Lung microvascular endothelial cell (primary cell): ENCODE results near the gene PHF11. TPM values are rescaled to one million over a fixed set of nuclear protein-coding genes. Genes with fewer than 3 reads are reported as not detected.
"Not testable (repeated sequence)": the region's sequence is repeated elsewhere in the genome, so short reads cannot be mapped to it uniquely, and the experiment has no call there.

Experiments
- DNase-seq, 2 donors: peaks; one replicate each; pipeline versions ENCODE4 v3.0.0 to v3.0.0-alpha.2; 2010; ENCODE audit warnings: low read depth in 2 of 2
- total RNA-seq: library from RNA; depleted of rRNA; stranded (reverse); fragments of >200 nt; gene quantifications from 2 replicates; pipeline ENCODE4 v1.2.1, GENCODE V29; 2014

Gene PHF11
- 7.3 and 8.1 TPM in 2 replicates for total RNA-seq

DNA sequence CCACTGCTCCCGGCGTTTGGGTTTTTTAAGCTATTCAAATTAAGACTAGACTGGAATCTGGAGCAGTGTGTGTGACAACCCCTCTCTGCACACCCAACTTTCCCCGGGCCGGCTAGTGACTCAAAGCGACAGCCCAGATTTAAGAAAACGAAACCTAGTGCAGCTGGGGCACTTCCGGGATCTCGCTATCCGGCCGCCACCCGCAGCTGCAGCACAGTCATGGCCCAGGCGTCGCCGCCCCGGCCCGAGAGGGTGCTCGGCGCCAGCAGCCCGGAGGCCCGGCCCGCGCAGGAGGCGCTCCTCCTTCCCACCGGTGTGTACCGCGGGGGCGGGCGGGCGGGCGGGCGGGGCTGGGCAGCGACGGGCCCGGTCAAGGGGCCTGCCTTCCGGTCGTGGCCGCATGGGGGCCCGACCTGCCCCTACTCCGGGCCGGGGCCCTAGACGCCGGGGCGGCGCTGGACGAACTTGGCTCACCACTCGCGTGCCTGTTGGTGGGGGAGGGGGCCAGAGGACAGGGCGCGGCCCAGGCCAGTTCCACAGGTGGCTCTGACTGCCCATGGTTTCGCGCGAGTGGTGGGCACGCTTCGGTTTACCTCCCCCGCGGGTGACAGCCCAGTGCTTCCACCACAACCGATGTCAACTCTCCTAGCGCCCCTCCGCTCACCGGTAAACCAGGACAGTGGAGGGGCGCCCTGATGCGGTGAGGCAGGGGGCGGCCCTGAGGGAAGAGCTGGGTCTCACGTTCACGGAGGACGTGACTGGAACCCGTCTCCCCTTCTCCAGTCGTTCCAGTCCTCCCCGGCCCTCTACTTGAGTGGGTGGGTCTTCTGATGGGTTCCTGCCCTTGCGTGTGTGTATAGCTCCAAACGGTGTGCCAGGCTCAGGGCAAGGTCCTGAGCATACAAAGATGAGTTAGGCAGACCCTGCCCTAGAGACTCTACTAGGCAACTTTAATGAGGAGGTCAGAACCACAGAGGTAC, at the start of gene PHF11:
PHF11 (plus strand) TSS at position 171 of the 980 bp plus-strand sequence; CDS start at position 220, 49 bp downstream.
- DNase-seq = peak; percentile 73 to 82

GRCh38 chr13:49446473-49446872, 49.3 kb upstream of the PHF11 start:
- no peak for DNase-seq

DNA sequence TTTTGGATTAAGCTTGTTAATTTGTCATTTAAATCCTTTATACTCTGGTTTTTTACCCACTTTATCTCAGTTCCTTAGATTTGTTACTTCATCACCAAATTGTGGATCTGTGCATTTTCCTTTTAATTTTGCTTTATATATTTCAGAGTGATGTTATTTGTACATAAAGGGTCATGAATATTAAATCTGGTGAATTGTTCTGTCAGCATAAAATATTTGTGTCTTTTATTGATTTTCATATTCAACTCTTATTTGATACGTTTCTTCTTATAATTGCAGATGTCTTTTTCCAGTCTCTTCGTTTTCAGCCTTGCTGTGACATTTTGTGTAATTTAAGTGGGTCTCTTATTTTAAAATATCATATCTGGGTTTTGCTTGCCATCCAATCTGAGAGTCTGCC, 47.0 kb upstream of the PHF11 start:
- DNase-seq = no peak

GRCh38 chr13:49450105-49450819, 45.5 kb upstream of the PHF11 start:
- DNase-seq = no peak

DNA sequence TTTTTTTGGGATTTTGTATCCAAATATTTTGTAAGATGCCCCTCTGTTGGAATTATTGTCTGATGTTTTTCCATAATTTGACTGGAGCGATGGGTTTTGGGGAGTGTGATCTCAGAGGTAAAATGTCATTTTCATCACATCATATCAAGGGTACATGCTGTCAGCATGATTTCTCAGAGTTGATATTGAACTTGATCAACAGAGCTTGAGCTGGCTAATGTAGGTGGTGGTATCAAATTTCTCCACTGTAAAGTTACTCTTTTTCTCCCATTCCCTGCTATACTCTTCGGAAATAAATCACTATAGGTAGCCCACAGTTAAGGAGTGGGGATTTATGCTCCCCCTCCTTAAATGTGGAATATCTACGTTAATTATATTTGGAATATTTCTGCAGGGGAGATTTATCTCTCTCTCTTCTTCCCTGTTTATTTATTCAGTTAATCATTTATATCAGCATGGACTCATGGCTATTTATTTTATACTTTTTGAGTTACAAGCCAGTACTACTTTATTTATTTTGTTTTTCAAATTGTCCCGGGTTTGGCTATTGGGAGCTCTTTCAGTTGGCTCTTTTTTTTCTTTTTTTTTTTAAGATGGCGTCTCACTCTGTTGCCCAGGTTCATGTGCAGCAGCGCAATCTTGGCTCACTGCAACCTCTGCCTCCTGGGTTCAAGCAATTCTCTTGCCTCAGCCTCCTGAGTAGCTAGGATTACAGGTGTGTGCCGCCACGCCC, 42.9 kb upstream of the PHF11 start:
- DNase-seq = no peak

- DNase-seq = no peak
Observed at GRCh38 chr13:49453465-49453864, 42.3 kb upstream of the PHF11 start.

- no peak for DNase-seq
Observed at GRCh38 chr13:49454388-49455006, 41.3 kb upstream of the PHF11 start.

DNA sequence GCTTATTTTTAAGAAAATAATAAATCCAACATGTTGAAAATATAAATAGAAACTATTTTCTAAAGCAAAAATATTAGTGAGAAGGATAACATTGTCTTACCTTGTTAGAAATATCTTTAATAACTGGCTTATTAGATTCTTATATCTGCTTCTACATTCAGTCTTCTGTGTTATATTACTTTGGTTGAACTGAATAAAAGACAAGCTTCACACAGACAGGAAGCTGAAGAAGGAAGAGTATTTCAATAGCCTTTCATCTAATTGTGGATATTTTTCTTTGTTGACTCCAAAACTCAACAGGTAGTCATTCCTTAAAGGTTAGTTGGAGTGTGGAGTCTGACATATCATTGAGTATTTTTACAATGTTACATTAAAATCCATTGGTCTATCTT, 40.8 kb upstream of the PHF11 start:
- DNase-seq = no peak

- DNase-seq = no peak
Observed at GRCh38 chr13:49456156-49456555, 39.6 kb upstream of the PHF11 start.

DNA sequence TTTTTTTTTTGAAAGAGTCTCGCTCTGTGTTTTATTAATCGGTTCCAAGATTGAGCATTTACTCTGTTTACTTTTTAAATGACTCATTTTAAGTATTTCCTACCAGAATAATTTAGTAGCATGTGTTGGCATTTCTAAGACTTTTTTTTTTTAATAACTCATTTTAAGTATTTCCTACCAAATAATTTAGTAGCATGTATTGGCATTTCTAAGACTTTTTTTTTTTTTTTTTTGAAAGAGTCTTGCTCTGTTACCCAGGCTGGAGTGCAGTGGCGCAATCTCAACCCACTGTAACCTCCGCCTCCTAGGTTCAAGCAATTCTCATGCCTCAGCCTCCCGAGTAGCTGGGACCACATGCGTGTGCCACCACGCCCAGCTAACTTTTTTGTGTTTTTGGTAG, 38.5 kb upstream of the PHF11 start:
- DNase-seq = peak in 1 of 2 donors; percentile 41

GRCh38 chr13:49459580-49459979, 36.2 kb upstream of the PHF11 start:
- DNase-seq = no peak

GRCh38 chr13:49464085-49464484, 31.7 kb upstream of the PHF11 start:
- DNase-seq = no peak

GRCh38 chr13:49464621-49465325, 31.0 kb upstream of the PHF11 start:
- DNase-seq = no peak

- DNase-seq = no peak
Observed at GRCh38 chr13:49466292-49466838, 29.4 kb upstream of the PHF11 start.

GRCh38 chr13:49472186-49472585, 23.6 kb upstream of the PHF11 start:
- no peak for DNase-seq

DNA sequence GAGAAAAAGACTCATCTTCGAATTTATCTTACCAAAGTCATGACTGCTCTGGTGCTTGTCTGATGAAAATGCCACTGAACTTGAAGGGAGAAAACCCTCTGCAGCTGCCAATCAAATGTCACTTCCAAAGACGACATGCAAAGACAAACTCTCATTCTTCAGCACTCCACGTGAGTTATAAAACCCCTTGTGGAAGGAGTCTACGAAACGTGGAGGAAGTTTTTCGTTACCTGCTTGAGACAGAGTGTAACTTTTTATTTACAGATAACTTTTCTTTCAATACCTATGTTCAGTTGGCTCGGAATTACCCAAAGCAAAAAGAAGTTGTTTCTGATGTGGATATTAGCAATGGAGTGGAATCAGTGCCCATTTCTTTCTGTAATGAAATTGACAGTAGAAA, 19.2 kb upstream of the PHF11 start:
- no peak for DNase-seq

GRCh38 chr13:49481788-49482187, 14.0 kb upstream of the PHF11 start:
- no peak for DNase-seq

DNA sequence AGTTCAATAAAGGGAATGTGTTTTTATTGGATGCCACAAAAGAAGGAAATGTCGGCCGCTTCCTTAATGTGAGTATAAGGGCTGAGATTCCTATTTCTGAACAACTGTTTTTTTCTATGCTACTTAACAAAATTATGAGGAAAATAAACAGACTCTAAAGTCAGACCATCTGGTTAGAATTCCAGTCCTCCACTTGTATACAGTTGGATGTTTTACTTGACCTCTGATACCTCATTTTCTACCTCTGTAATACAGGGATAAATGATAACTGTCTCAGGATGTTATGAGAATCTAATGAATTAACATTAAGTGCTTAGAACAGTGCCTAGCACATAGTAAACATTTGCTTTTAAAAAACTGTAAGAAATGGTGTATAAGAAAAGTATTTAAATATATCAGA, 7.2 kb upstream of the PHF11 start:
- DNase-seq = no peak

- DNase-seq = no peak
Observed at GRCh38 chr13:49494645-49495044, 1.1 kb upstream of the PHF11 start.

- DNase-seq = not testable (repeated sequence)
Observed at GRCh38 chr13:49496837-49497236, 1.1 kb downstream of the PHF11 start.
